ENCODE results near the gene SMARCA2. TPM values are rescaled to one million over a fixed set of nuclear protein-coding genes. Genes with fewer than 3 reads are reported as not detected.
A peak's percentile ranks its signal among the peaks of the same experiment; 100 is the strongest.

The SMARCA2 gene
- total RNA-seq, 1 donor from 2014 or later = 98.0 TPM

DNA sequence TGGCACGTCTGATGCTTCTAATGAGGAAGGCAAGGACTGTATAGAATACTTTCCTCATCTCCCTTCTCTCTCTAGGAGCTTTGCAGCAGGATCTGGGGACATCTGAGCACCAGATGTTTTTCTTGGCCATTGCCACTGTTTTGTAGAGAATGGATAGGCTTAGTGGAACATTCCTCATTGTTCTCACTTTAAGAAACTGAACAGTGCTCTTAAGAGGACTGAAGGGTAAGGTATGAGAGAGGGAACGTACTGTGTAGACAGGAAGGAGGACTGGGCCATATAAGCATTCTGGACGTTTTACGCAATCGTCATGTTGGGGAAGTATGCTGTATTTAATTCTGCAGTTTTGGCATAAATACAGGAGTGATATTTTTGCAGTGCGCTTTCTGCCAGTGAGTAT lies 70.6 kb downstream of the SMARCA2 start:
- Histone ChIP-seq H3K27me3 (ENCODE audit: low read depth) (no peaks in the 10 kb centered on the region), H3K4me1 (peaks cover 18% of the 10 kb centered on the region), H3K27ac (replicated peaks) (peak overlapping the region; percentile 61), H3K9me3 (replicated peaks) (no peaks in the 10 kb centered on the region), H3K36me3 (peaks cover 96% of the 10 kb centered on the region), H3K4me3 (no peak overlapping the region)
- intact Hi-C loops (cut with micrococcal nuclease) = no loop called here
- TF ChIP-seq, protein P1, sequence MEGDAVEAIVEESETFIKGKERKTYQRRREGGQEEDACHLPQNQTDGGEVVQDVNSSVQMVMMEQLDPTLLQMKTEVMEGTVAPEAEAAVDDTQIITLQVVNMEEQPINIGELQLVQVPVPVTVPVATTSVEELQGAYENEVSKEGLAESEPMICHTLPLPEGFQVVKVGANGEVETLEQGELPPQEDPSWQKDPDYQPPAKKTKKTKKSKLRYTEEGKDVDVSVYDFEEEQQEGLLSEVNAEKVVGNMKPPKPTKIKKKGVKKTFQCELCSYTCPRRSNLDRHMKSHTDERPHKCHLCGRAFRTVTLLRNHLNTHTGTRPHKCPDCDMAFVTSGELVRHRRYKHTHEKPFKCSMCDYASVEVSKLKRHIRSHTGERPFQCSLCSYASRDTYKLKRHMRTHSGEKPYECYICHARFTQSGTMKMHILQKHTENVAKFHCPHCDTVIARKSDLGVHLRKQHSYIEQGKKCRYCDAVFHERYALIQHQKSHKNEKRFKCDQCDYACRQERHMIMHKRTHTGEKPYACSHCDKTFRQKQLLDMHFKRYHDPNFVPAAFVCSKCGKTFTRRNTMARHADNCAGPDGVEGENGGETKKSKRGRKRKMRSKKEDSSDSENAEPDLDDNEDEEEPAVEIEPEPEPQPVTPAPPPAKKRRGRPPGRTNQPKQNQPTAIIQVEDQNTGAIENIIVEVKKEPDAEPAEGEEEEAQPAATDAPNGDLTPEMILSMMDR (IDR thresholded peaks at IDR 0.05; ENCODE audit: borderline replicate concordance) = no peak
- no peak for DNase-seq

GRCh38 chr9:2086116-2086515 lies 71.0 kb downstream of the SMARCA2 start:
- peaks cover 96% of the 10 kb centered on the region for H3K36me3 ChIP-seq
- intact Hi-C loops (cut with micrococcal nuclease) = no loop called here

GRCh38 chr9:2086971-2087370 lies 71.8 kb downstream of the SMARCA2 start:
- intact Hi-C loops (cut with micrococcal nuclease) = no loop called here
- Histone ChIP-seq H3K27ac (replicated peaks) (no peak overlapping the region), H3K4me3 (no peak overlapping the region), H3K4me1 (peaks cover 18% of the 10 kb centered on the region), H3K36me3 (peaks cover 95% of the 10 kb centered on the region), H3K27me3 (ENCODE audit: low read depth) (no peaks in the 10 kb centered on the region), H3K9me3 (replicated peaks) (no peaks in the 10 kb centered on the region)
- TF ChIP-seq, protein P1 (IDR thresholded peaks at IDR 0.05; ENCODE audit: borderline replicate concordance) = no peak
- no peak for DNase-seq

More at GRCh38 chr9:2086116-2086515, 71.0 kb downstream of the SMARCA2 start:
- H3K9me3 ChIP-seq (replicated peaks) = no peaks in the 10 kb centered on the region
- H3K27me3 ChIP-seq (ENCODE audit: low read depth) = no peaks in the 10 kb centered on the region
- peaks cover 18% of the 10 kb centered on the region for H3K4me1 ChIP-seq
- TF ChIP-seq, protein P1 (IDR thresholded peaks at IDR 0.05; ENCODE audit: borderline replicate concordance) = no peak
- H3K4me3 ChIP-seq = no peak overlapping the region
- H3K27ac ChIP-seq (replicated peaks) = peak overlapping the region; percentile 61
- DNase-seq = no peak

GRCh38 chr9:2087500-2088313 lies 72.6 kb downstream of the SMARCA2 start:
- H3K4me3 ChIP-seq = no peak overlapping the region
- intact Hi-C loops (cut with micrococcal nuclease) = no loop called here
- peaks cover 18% of the 10 kb centered on the region for H3K4me1 ChIP-seq
- H3K27me3 ChIP-seq (ENCODE audit: low read depth) = no peaks in the 10 kb centered on the region
- no peak overlapping the region for H3K27ac ChIP-seq (replicated peaks)
- H3K9me3 ChIP-seq (replicated peaks) = no peaks in the 10 kb centered on the region
- peaks cover 95% of the 10 kb centered on the region for H3K36me3 ChIP-seq
- TF ChIP-seq, protein P1 (IDR thresholded peaks at IDR 0.05; ENCODE audit: borderline replicate concordance) = peak; percentile 69
- DNase-seq = no peak

DNA sequence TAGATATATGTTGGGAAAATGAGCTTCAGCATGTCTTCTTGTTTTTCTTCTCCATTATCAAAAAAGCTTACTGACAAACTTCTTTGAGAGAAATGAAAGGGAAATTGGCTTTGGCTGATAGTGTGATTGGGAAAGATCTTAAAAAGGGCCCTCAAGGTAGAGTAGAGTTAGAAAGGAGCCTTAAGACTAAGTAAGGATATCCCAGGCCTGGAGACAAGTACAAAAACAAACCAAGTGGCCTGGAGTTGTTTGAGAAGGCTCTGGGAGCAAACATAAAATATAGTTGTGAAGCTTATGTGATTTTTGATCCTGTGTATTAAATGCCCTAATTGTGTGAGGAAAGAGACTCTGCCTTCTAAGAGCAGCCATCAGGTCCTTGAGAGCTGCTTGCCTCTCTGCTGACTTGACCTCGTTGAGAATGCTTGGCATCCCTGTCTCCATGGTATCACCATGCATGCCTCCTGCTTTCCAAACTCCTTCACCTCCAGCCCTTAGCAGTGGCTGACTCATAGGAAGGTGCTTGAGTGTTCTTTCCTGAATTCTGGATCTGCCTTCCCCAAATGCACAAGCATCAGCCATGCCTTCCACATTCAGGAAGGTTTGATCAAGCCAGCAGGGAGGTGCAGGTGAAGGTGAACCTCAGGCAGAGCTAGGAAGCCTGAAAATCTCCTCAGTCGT lies 78.9 kb downstream of the SMARCA2 start:
- DNase-seq = no peak
- no peaks in the 10 kb centered on the region for H3K9me3 ChIP-seq (replicated peaks)
- TF ChIP-seq, protein P1 (IDR thresholded peaks at IDR 0.05; ENCODE audit: borderline replicate concordance) = no peak
- intact Hi-C loops (cut with micrococcal nuclease) = no loop called here
- no peak overlapping the region for H3K4me3 ChIP-seq
- H3K27ac ChIP-seq (replicated peaks) = no peak overlapping the region
- peaks cover 19% of the 10 kb centered on the region for H3K4me1 ChIP-seq
- H3K27me3 ChIP-seq (ENCODE audit: low read depth) = no peaks in the 10 kb centered on the region
- H3K36me3 ChIP-seq = peaks cover 75% of the 10 kb centered on the region

Measured in left ventricle myocardium inferior (tissue), 1 donor.